GM12878 (cell line): Measurements from ENCODE around the gene MGST1.

ENCODE experiments used
- CTCF ChIP-seq, 3 experiments: IDR thresholded peaks in 2 of 3; conservative IDR thresholded peaks in 1 of 3; 2 replicates each; pipeline ENCODE4 v1.5.1; 2011; ENCODE audit warnings: low read depth in 3 of 3, low read length in 3 of 3, mild to moderate bottlenecking in 3 of 3, control low read depth in 2 of 3, moderate library complexity in 2 of 3, inconsistent platforms in 1 of 3, mixed read lengths in 1 of 3; ENCODE audit not compliant: control insufficient read depth in 2 of 3, insufficient read depth in 1 of 3; ENCODE audit errors: extremely low read depth in 1 of 3
- SMC3 ChIP-seq: IDR thresholded peaks from 2 replicates; pipeline ENCODE4 v1.6.1; 2011; ENCODE audit warnings: low read length, improper control_type of control experiment, borderline replicate concordance

- TF ChIP-seq CTCF (IDR thresholded peaks at IDR 0.05 in 2 of 3, conservative IDR thresholded peaks at IDR 0.05 in 1 of 3; ENCODE audit: control insufficient read depth in 2 of 3, extremely low read depth in 1 of 3, insufficient read depth in 1 of 3, low read depth in 3 of 3, low read length in 3 of 3) (no peak), SMC3 (no peak)
Measured at GRCh38 chr12:16324272-16324671, 23.2 kb upstream of the MGST1 start.
